ENCODE data around the gene BCL7B.

GRCh38 chr7:73530800-73531199 lies 26.7 kb downstream of the BCL7B start:
- TF ChIP-seq CTCF (conservative IDR thresholded peaks at IDR 0.05; ENCODE audit: low read depth, low read length) (no peak), EZH2phosphoT487 (IDR thresholded peaks at IDR 0.05; ENCODE audit: borderline replicate concordance, low read length) (no peak), EZH2 (IDR thresholded peaks at IDR 0.05; ENCODE audit: low read length, unreplicated experiment) (no peak)

All from PC-3 (cell line).